HepG2 (cell line): Measurements from ENCODE around the gene PPAN. TPM values are rescaled to one million over a fixed set of nuclear protein-coding genes. Genes with fewer than 3 reads are reported as not detected.

ENCODE experiments used
- ATAC-seq: fragments of 200-7000 bp; cut with Tn5 transposase; 3 replicates; pipeline ENCODE4 v1.9.1; 2020; ENCODE audit warnings: mild to moderate bottlenecking, moderate library complexity
- BruUV-seq: library from RNA; stranded (reverse); fragments of 400-500 nt; replicated peaks from 2 replicates; lab custom pipeline; 2021; lab: Mats Ljungman, UMichigan
- CTCF ChIA-PET: fragments of 300-600 bp; formaldehyde crosslinking; extraction: SDS; loops from one replicate; lab custom pipeline; 2021; ENCODE audit warnings: low total read pairs, inconsistent platforms, low intra/inter-chr PET ratio; lab: Yijun Ruan, JAX
- POLR2A ChIA-PET: fragments of 350-600 bp; sonication (Branson Sonifier 250); formaldehyde crosslinking; loops from one replicate; lab custom pipeline; 2020; ENCODE audit warnings: antibody characterized with exemption, inconsistent platforms; lab: Yijun Ruan, JAX
- DNase-seq: peaks from one replicate; pipeline ENCODE4 v3.0.0-alpha.2; 2015; ENCODE audit warnings: low spot score
- FAIRE-seq: peaks from 3 replicates; lab custom pipeline; 2011; peaks lifted over from hg19 to GRCh38; lab: Jason Lieb, UNC
- H2AFZ ChIP-seq: one replicate; pipeline ENCODE4 v1.6.1; 2011; ENCODE audit warnings: low read length, inconsistent platforms
- H3K27ac ChIP-seq: fragments of 300-600 bp; 3 replicates; pipeline ENCODE4 v1.8.0; 2011; ENCODE audit warnings: mixed run types, mild to moderate bottlenecking, mixed read lengths, low read length, inconsistent platforms; ENCODE audit not compliant: insufficient read depth; ENCODE audit errors: extremely low read length
- H3K27me3 ChIP-seq, 2 experiments: fragments of 200-600 bp in 1 of 2; 2 replicates in 1 of 2; 3 replicates in 1 of 2; pipeline versions ENCODE4 v1.6.0 to v1.8.0; 2011; ENCODE audit warnings: low read length in 2 of 2, mild to moderate bottlenecking in 2 of 2, moderate library complexity in 2 of 2, inconsistent platforms in 1 of 2; ENCODE audit not compliant: insufficient read depth in 2 of 2, control insufficient read depth in 1 of 2
- H3K36me3 ChIP-seq, 2 experiments: fragments of 200-600 bp in 1 of 2; replicated peaks in 1 of 2; 2 replicates in 1 of 2; 3 replicates in 1 of 2; pipeline versions ENCODE4 v1.5.1 to v1.8.0; 2011; ENCODE audit warnings: low read length in 2 of 2, inconsistent platforms in 1 of 2; ENCODE audit not compliant: insufficient read depth in 2 of 2, control insufficient read depth in 1 of 2
- H3K4me1 ChIP-seq: 2 replicates; pipeline ENCODE4 v1.5.1; 2012; ENCODE audit warnings: low read length, inconsistent platforms; ENCODE audit not compliant: insufficient read depth
- H3K4me2 ChIP-seq: 2 replicates; pipeline ENCODE4 v1.6.0; 2011; ENCODE audit warnings: low read depth, low read length, inconsistent platforms
- H3K4me3 ChIP-seq, 3 experiments: fragments of 200-600 bp in 1 of 3; sonication (generic), shearing (Covaris generic) in 1 of 3; replicated peaks in 1 of 3; 2 replicates each; pipeline ENCODE4 v1.5.1; 2011 to 2016; ENCODE audit warnings: low read length in 3 of 3, inconsistent platforms in 2 of 3, low read depth in 2 of 3, mild to moderate bottlenecking in 2 of 3, control low read depth in 1 of 3, mixed read lengths in 1 of 3; ENCODE audit not compliant: insufficient read depth in 1 of 3
- H3K79me2 ChIP-seq: one replicate; pipeline ENCODE4 v1.6.1; 2011; ENCODE audit warnings: low read length, inconsistent platforms; ENCODE audit not compliant: insufficient read depth
- H3K9ac ChIP-seq: 2 replicates; pipeline ENCODE4 v1.6.0; 2011; ENCODE audit warnings: mild to moderate bottlenecking, low read depth, low read length, inconsistent platforms; ENCODE audit not compliant: insufficient read depth
- H3K9me3 ChIP-seq: 2 replicates; pipeline ENCODE4 v1.5.1; 2012; ENCODE audit warnings: mild to moderate bottlenecking, low read length
- H4K20me1 ChIP-seq: 2 replicates; pipeline ENCODE4 v1.6.0; 2011; ENCODE audit warnings: inconsistent platforms, mild to moderate bottlenecking, low read length, moderate library complexity; ENCODE audit not compliant: insufficient read depth
- AHDC1 ChIP-seq: sonication (generic); formaldehyde crosslinking; IDR thresholded peaks from 2 replicates; pipeline ENCODE4 v1.5.1; 2020; ENCODE audit warnings: mild to moderate bottlenecking, missing genetic modification reagents, borderline replicate concordance
- ZNF263 ChIP-seq: sonication (generic); formaldehyde crosslinking; IDR thresholded peaks from 2 replicates; pipeline ENCODE4 v1.4.0; 2020; ENCODE audit warnings: missing genetic modification reagents
- WGBS: methylation state at CpG from one replicate; pipeline ENCODE4 v1.1.6; 2017; ENCODE audit warnings: low lambda C conversion rate; 5-methylcytosine and 5-hydroxymethylcytosine counted together
- in situ Hi-C: cut with HindIII; loops from 2 replicates; pipeline ENCODE4 v1.10.0; 2017; ENCODE audit warnings: low pct_unique_long_range_greater_than_20kb; ENCODE audit not compliant: extremely low pct_ligation_motif_present
- intact Hi-C: fragments of 100-400 bp; cut with micrococcal nuclease; formaldehyde crosslinking; loops from one replicate; pipeline ENCODE4 v1.10.0; 2022; ENCODE audit not compliant: unreplicated experiment
- polyA plus RNA-seq, 8 experiments: library from polyadenylated mRNA; depleted of rRNA in 3 of 8; stranded (reverse) in 7 of 8; unstranded in 1 of 8; fragments of >200 nt; fragmentation: Illumina TruSeq in 4 of 8; extraction: Trizol in 4 of 8; gene quantifications; 2 replicates each; pipeline versions ENCODE4 v1.2.1 to v1.2.3, GENCODE V29; 2011 to 2016; ENCODE audit warnings: low read depth in 4 of 8, missing spikeins in 1 of 8, mixed read lengths in 1 of 8; ENCODE audit not compliant: insufficient read depth in 1 of 8
- total RNA-seq, 5 experiments: library from RNA; depleted of rRNA; stranded (reverse); fragments of >200 nt; fragmentation: Illumina TruSeq; extraction: Trizol; gene quantifications; 2 replicates each; pipeline ENCODE4 v1.2.3, GENCODE V29; 2016; ENCODE audit warnings: low read depth in 1 of 5

PPAN gene
- total and polyA plus RNA-seq, 2 of the 13 experiments (the other 11 are each of a cell fraction or from before 2014, with no cell fraction given), result 36.2 to 41.9 TPM

GRCh38 chr19:10091895-10092641 lies 14.1 kb upstream of the PPAN start:
- Histone ChIP-seq H3K36me3 (peaks cover 2 to 4% of the 10 kb centered on the region in 2 experiments; a peak in 2 of 5 replicates), H3K9ac (no peak overlapping the region), H3K4me1 (peaks cover 34% of the 10 kb centered on the region), H2AFZ (no peak overlapping the region), H3K9me3 (no peaks in the 10 kb centered on the region), H3K4me3 (no peak overlapping the region), H3K4me2 (no peak overlapping the region), H3K27me3 (no peaks in the 10 kb centered on the region), H4K20me1 (no peaks in the 10 kb centered on the region), H3K27ac (no peak overlapping the region), H3K79me2 (no peaks in the 10 kb centered on the region)
- in situ Hi-C loops (no loop called here), intact Hi-C loops (no loop called here)
- TF ChIP-seq AHDC1 (CRISPR knock-in tag) (no peak), ZNF263 (CRISPR knock-in tag) (peak; percentile 47; the same call in 1 of the 2 replicates)
- ChIA-PET CTCF (no interaction called here), POLR2A (no interaction called here)
- no peak for FAIRE-seq
- ATAC-seq, result no peak
- WGBS, result 93% methylated on average over 13 of the region's 13 CpGs
- DNase-seq, result no peak
- no TSS peak for BruUV-seq
